Measurements from ENCODE around the gene S100P. TPM values are rescaled to one million over a fixed set of nuclear protein-coding genes. Genes with fewer than 3 reads are reported as not detected.

S100P gene
- total and polyA plus RNA-seq, 3 donors from 2014 or later: 0.19 to 3.5 (median 2.1) TPM

DNA sequence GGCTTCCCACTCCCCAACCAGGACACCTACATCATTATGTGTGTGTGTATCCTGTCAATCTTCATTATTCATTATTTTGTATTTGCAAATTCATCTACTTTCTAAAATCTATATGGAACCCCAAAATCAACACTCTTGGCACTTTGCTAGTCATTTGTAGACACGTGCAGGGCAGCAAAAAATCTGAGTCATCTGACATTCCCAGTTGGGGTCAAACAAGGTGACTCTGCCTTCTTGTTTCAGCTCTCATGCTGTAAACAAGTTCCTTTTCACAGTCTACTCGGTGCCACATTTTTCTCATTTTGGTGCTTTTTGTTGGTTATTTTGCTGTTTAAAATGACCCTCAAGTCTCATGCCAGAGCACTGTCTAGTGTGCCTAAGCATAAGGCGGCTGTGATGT is 10.1 kb downstream of the S100P start:
- no peak for DNase-seq

DNA sequence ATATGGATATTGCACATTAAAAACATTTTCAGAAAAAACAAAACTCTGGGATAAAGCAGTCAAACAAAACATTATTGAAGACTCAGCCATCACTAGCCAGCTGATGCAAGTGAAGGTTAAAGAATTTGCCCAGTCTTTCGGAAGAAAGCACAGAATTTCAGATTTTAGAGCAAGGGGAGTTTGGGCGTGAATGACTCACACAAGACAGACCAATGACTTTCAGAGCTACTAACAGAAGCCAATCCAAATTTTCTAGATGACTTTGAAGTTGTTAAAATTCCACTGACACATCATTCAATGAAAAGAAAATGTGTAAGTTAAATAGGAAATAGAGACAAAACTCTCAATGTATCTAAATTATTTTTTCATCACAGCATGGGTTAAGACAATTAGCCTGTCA is 12.0 kb downstream of the S100P start:
- TF ChIP-seq, protein P1, sequence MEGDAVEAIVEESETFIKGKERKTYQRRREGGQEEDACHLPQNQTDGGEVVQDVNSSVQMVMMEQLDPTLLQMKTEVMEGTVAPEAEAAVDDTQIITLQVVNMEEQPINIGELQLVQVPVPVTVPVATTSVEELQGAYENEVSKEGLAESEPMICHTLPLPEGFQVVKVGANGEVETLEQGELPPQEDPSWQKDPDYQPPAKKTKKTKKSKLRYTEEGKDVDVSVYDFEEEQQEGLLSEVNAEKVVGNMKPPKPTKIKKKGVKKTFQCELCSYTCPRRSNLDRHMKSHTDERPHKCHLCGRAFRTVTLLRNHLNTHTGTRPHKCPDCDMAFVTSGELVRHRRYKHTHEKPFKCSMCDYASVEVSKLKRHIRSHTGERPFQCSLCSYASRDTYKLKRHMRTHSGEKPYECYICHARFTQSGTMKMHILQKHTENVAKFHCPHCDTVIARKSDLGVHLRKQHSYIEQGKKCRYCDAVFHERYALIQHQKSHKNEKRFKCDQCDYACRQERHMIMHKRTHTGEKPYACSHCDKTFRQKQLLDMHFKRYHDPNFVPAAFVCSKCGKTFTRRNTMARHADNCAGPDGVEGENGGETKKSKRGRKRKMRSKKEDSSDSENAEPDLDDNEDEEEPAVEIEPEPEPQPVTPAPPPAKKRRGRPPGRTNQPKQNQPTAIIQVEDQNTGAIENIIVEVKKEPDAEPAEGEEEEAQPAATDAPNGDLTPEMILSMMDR (IDR thresholded peaks at IDR 0.05): no peak
- no peak for TF ChIP-seq POLR2A (IDR thresholded peaks at IDR 0.05)
- intact Hi-C loops (cut with DNase I; ENCODE audit: low total_unique reads): no loop called here
- no peak for DNase-seq
- Histone ChIP-seq H3K36me3 (ENCODE audit: low read depth, missing control alignments) (no peaks in the 10 kb centered on the region), H3K4me3 (no peak overlapping the region), H3K27me3 (no peaks in the 10 kb centered on the region), H3K4me1 (peaks cover 26% of the 10 kb centered on the region), H3K9me3 (no peaks in the 10 kb centered on the region), H3K27ac (no peak overlapping the region)
- WGBS, 2 donors: 95% methylated on average over 2 of the region's 2 CpGs

More for the DNA sequence above, 10.1 kb downstream of the S100P start:
- intact Hi-C loops (cut with DNase I; ENCODE audit: low total_unique reads): no loop called here
- H3K4me1 ChIP-seq: peaks cover 20% of the 10 kb centered on the region
- no peak overlapping the region for H3K4me3 ChIP-seq
- TF ChIP-seq, protein P1 (IDR thresholded peaks at IDR 0.05): no peak
- TF ChIP-seq POLR2A (IDR thresholded peaks at IDR 0.05): no peak
- WGBS, 2 donors: 81 to 86% methylated on average over 3 of the region's 3 CpGs
- no peaks in the 10 kb centered on the region for H3K36me3 ChIP-seq (ENCODE audit: low read depth, missing control alignments)
- no peak overlapping the region for H3K27ac ChIP-seq
- H3K9me3 ChIP-seq: no peaks in the 10 kb centered on the region
- no peaks in the 10 kb centered on the region for H3K27me3 ChIP-seq

DNA sequence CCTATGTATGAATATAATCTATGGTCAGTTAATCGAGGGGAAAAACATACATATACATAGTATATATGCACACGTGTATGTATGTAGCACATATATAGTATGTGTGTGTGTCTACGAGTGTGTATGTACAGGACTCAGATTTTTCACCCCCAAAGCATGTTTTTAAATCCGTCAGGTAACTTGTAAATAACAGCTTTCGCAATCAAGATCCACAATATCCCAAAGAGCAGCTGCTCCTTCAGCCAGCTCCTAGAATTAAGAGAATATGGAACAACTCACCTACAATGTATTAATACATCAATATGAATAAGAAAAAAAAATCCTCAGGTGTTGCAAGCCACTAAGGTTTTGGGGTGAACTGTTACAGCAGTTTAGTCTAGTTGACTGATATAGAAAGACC is 12.5 kb downstream of the S100P start:
- Histone ChIP-seq H3K27me3 (no peaks in the 10 kb centered on the region), H3K36me3 (ENCODE audit: low read depth, missing control alignments) (no peaks in the 10 kb centered on the region), H3K4me1 (peaks cover 26% of the 10 kb centered on the region), H3K27ac (no peak overlapping the region), H3K9me3 (no peaks in the 10 kb centered on the region), H3K4me3 (no peak overlapping the region)
- intact Hi-C loops (cut with DNase I; ENCODE audit: low total_unique reads): no loop called here
- DNase-seq: no peak
- 89 to 91% methylated on average over 5 of the region's 5 CpGs for WGBS, 2 donors
- no peak for TF ChIP-seq POLR2A (IDR thresholded peaks at IDR 0.05)
- TF ChIP-seq, protein P1 (IDR thresholded peaks at IDR 0.05): no peak

DNA sequence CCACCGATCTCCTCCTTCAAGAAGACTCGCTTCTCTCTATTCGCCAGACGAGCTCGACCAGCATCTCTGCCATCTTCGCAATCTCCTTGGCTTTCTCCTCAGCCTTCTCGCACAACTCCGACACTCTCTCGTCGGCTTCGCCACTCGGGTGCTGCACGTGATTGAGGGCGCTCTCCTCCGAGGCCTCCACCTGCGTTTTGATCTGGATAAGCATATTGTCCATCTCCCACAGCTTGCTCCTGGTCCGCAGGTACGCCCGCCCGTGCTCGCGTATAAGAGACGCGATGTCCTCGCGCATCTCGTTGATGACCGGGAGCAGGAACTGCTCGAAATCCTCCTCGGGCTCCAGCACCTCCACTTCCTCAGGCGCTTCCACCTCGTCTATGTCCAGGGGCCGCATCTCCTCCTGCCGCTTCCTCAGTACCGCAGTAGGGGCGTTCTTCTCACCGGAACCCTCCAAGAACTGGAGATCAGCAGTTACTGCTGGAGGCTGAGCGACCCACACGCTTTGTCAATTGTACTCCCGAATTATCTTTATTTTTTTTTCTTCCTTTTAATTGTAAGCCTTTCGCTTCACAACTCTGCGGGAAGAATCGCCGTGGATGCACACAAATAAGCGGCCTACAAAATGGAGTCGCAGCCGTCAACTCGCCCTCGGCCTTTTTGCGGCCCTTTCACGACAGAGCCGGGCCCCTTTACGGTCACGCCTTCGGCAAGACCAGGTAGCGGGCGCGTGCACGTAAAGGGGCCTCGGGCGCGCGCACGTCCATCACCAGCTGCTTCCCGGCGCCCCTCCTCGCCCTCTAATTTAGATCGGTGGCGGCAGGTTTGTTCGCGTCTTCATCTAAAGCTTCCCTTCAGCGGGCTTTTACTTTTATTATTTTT is 15.8 kb downstream of the S100P start, which contains the start of gene MRFAP1L1:
Gene MRFAP1L1 (minus strand): TSS at position 636 of the 885 bp plus-strand sequence. CDS start 236 bp downstream, at position 400.
- Histone ChIP-seq H3K27me3 (no peaks in the 10 kb centered on the region), H3K27ac (peak within 1 kb of the TSS; percentile 84 to 92), H3K9me3 (no peaks in the 10 kb centered on the region), H3K4me3 (peak within 1 kb of the TSS; percentile 82 to 92), H3K4me1 (peaks cover 26% of the 10 kb centered on the region), H3K36me3 (ENCODE audit: low read depth, missing control alignments) (no peaks in the 10 kb centered on the region)
- TF ChIP-seq, protein P1 (IDR thresholded peaks at IDR 0.05): peak in 2 of 3 experiments; percentile 2 to 6
- no peak for TF ChIP-seq POLR2A (IDR thresholded peaks at IDR 0.05)
- WGBS, 2 donors: 0 to 1% methylated on average over 72 of the region's 72 CpGs
- intact Hi-C loops (cut with DNase I; ENCODE audit: low total_unique reads): no loop called here
- peak; percentile 98 for DNase-seq

Measured in testis (tissue), 3 donors.